ENCODE results near the gene SLC16A7.

The SLC16A7 gene

DNA sequence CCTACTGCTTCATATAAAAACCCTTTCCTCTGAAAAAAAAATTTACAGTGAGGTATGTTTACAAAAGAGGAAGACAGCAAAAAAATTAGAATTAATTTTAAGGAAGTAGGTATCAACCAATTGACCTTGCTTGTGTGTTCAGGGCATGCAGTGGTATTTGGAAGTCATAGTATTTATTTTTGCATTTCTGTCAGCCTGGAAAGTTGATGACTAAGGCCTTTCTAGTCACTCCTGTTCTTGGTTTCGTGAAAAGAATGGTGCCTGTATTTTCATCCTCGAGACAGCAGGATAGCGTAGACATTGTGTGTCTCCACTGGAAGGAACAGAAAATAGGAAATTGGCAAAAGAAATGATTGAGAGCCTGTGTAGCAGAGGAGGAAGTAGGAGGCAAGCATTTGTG, 24.5 kb downstream of the SLC16A7 start:
- in situ Hi-C loops (cut with MboI; ENCODE audit: low sequenced_read_pairs) = no loop called here

GRCh38 chr12:59624732-59625460, 29.1 kb downstream of the SLC16A7 start:
- in situ Hi-C loops (cut with MboI; ENCODE audit: low sequenced_read_pairs) = no loop called here

GRCh38 chr12:59626382-59626781, 30.6 kb downstream of the SLC16A7 start:
- in situ Hi-C loops (cut with MboI; ENCODE audit: low sequenced_read_pairs) = no loop called here

- in situ Hi-C loops (cut with MboI; ENCODE audit: low sequenced_read_pairs) = no loop called here
These were observed 31.8 kb downstream of the SLC16A7 start for GRCh38 chr12:59627582-59627981.

DNA sequence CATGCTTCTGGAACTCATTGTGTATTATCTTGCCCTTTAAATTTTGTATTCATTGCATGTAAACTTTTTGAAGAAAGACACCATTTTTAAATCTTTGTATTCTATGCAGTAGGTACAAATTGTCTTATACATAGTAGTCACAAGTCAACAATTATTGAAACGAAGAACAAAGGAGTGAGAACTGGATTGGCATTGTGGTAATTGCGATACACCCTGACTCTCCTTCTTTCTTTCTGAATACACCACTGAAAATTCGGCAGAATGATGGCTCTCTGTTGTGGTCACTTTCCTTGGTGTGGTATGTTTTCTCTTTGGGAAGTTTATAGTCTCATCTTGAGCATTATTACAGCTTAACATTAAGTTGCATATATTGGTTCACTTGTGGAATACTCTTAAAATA, 34.1 kb downstream of the SLC16A7 start:
- in situ Hi-C loops (cut with MboI; ENCODE audit: low sequenced_read_pairs) = no loop called here

- in situ Hi-C loops (cut with MboI; ENCODE audit: low sequenced_read_pairs) = no loop called here
These were observed 36.6 kb downstream of the SLC16A7 start for GRCh38 chr12:59632408-59632807.

- in situ Hi-C loops (cut with MboI; ENCODE audit: low sequenced_read_pairs) = no loop called here
These were observed 38.4 kb downstream of the SLC16A7 start for GRCh38 chr12:59634254-59634653.

- in situ Hi-C loops (cut with MboI; ENCODE audit: low sequenced_read_pairs) = no loop called here
These were observed 41.3 kb downstream of the SLC16A7 start for GRCh38 chr12:59636945-59637691.

DNA sequence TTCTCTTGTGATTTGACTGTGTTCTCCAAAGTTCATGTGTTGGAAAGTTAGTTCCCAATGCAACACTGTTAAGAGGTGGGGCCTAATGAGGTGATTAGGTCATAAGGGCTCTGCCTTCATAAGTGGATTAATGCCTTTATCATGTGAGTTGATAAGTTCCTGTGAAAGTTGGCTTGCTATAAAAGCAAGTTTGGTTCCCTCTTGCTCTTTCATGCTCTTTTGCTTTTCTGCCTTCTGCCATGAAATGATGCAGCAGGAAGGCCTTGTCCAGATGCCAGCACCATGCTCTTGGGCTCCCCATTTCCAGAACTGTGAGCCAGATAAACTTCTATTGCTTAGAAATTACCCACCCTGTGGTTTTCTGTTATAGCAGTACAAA, 41.9 kb downstream of the SLC16A7 start:
- in situ Hi-C loops (cut with MboI; ENCODE audit: low sequenced_read_pairs) = no loop called here

GRCh38 chr12:59643550-59643949, 47.7 kb downstream of the SLC16A7 start:
- in situ Hi-C loops (cut with MboI; ENCODE audit: low sequenced_read_pairs) = no loop called here

- in situ Hi-C loops (cut with MboI; ENCODE audit: low sequenced_read_pairs) = no loop called here
These were observed 49.4 kb downstream of the SLC16A7 start for GRCh38 chr12:59645242-59645641.

GRCh38 chr12:59646636-59647035, 50.8 kb downstream of the SLC16A7 start:
- in situ Hi-C loops (cut with MboI; ENCODE audit: low sequenced_read_pairs) = no loop called here

DNA sequence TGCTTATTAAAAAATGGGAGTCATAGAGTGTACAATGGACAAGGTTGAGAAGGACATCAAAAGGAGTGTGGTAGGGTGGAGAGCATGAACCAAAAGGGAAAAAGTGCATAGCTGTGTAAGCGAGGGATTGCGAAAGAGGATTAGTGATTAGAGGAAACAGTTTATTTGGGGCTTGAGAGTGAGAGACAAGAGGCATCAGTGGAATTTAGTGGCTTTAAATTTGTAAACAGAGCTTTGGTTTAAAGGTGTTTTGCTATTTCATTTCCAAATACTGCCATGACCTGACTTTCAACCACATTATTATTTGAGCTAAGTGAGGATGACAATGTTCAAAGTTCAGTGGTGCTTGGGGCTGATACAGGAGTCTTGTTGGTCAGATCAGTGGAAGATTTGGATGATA, 53.4 kb downstream of the SLC16A7 start:
- in situ Hi-C loops (cut with MboI; ENCODE audit: low sequenced_read_pairs) = no loop called here

DNA sequence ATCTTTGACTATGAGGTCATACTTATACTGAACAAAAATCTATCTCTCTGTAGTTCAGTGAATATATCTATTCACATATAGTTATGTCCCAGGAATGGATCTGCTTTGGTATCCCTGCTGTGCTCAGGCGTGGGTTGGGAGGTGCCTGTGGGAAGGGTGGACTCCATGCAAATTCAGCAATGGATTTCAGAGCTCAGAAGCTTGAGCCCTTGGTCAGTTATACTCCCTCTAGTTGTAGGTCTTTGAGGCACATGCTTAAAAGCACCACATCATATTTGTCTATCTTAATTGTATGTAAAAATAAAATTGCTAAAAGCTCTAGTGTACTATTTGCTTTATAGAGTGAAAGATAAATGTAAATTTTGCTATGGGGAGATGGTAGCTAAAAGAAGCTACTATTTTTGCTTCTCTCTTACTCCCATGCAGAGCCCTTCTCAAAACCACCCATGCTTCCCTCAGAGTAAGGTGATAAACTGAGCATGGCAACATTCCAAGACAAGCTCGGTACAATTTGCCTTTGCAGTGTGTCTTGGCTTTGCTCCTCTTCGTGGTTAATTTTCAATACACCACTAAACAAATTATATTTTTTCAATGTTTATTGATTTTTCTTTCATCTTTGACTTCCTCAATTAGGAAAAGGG, 54.9 kb downstream of the SLC16A7 start:
- in situ Hi-C loops (cut with MboI; ENCODE audit: low sequenced_read_pairs) = no loop called here

- in situ Hi-C loops (cut with MboI; ENCODE audit: low sequenced_read_pairs) = no loop called here
These were observed 55.5 kb downstream of the SLC16A7 start for GRCh38 chr12:59651229-59651920.

- in situ Hi-C loops (cut with MboI; ENCODE audit: low sequenced_read_pairs) = no loop called here
These were observed 56.3 kb downstream of the SLC16A7 start for GRCh38 chr12:59652130-59652529.

DNA sequence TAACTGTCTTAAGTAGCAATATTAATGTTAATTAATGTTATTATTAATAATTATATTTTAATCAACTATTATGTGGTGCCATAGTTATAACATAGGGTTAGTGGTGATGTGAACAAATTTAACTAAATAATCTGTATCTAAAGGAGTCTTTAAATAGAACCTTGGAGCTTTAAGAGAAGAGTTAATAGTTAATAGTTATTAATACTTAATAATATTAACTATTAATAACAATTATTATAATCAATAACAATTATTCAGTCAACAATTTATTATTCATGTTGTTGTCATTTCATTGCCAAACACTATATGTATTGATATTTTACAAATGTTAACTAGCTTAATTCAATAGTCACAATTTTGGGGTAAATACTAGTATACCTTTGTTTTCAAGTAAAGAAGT, 58.2 kb downstream of the SLC16A7 start:
- in situ Hi-C loops (cut with MboI; ENCODE audit: low sequenced_read_pairs) = no loop called here

DNA sequence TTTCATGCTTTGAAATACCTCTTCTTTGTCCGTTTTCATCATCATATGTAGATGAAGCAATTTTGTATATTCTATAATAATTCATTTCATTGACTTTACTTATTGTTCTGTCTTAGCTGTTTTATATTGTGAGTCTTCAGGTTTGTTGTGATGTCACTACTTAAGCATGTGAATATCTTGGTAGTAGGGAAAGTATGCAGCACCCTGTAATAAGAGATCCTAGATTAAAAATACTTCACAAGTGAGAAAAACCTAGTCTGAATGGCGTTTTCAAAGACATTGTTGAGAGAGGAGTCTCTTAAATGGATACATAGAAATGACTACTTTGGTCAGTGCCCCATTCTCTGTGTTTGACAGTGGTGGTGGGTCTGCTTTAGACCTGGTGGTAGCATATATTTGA, 61.4 kb downstream of the SLC16A7 start:
- in situ Hi-C loops (cut with MboI; ENCODE audit: low sequenced_read_pairs) = no loop called here

DNA sequence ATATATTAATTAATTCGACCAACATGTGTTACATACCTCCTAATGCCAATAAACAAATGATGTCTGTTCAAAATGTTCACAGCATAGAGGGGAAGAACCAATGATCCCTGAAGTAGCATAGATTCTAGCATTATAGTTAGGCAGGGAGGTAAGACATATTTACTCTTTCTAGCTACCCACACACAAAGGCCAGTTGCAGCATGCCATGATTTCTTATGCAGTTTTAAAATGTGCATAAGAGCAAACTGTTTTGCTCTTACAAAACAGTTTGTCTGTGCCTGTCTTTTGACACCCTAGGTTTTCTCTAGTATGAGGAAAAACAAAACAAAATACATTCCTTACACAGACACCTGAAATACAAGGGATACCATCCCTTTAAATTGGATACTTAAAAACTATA, 61.9 kb downstream of the SLC16A7 start:
- in situ Hi-C loops (cut with MboI; ENCODE audit: low sequenced_read_pairs) = no loop called here

DNA sequence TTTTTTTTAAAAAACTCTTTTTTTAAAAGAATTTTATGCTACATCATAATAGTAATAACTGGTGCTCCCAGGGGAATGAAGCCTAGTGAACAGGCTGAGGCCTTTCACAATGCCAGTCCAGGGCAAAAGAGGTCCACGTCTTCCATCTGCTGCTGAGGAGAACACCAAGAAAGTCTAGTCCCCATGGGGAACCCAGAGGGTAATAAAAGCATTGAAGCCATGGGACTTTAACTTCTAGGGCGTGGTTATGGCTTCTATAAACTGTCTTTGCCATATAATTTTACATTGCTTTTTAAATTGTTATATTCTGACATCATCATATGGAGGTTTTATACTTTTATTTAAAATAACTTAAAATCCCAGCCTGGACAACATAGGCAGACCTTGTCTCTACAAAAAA, 64.3 kb downstream of the SLC16A7 start:
- in situ Hi-C loops (cut with MboI; ENCODE audit: low sequenced_read_pairs) = no loop called here

DNA sequence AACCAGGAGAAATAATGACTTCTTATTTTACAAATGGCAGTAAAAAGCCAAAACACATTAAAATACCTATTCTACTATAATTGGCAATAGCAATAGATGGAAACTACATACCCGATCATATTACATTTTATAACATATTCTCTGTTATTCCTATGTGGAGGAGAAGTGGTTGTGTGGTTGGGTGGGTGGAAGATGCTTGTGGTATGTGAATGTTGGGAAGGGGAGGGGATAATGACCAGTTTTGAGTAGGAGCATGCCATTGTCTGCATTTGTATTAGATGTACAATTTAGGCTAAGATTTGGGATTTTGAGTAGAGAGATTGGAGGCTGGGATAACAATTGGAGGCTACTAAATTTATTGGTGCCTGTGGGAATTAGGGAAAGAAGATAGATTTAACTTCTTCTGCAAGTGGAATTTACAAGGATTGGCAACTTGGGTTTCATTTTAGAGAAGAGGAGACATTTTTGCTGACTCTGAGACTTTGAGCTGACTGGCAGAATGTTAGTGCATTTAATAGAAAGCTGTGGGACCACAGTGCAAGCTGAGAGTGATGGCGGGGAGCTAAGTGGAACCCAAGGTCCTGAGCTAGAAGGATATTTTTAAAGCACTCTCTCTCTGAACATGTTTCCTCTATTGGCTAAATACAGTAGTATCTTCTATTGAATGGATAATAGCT, 65.2 kb downstream of the SLC16A7 start:
- in situ Hi-C loops (cut with MboI; ENCODE audit: low sequenced_read_pairs) = no loop called here

All from HL-60/S4 treated with phorbol 12-myristate 13-acetate at 8.2 ng/mL for 4 days and 3 days (cell line).